GM12892 (cell line): Measurements from ENCODE around the gene NKRF.

Experiments used
- DNase-seq: peaks from one replicate; pipeline ENCODE4 v3.0.0; 2011; ENCODE audit not compliant: insufficient read length
- FAIRE-seq: peaks from 2 replicates; lab custom pipeline; 2011; peaks lifted over from hg19 to GRCh38; lab: Jason Lieb, UNC
- POLR2A ChIP-seq: IDR thresholded peaks from 2 replicates; pipeline ENCODE4 v1.6.1; 2011; ENCODE audit warnings: low read depth, low read length, control low read depth
- POLR2AphosphoS5 ChIP-seq: IDR thresholded peaks from 2 replicates; pipeline ENCODE4 v1.6.1; 2011; ENCODE audit warnings: low read depth, low read length, control low read depth
- TAF1 ChIP-seq: IDR thresholded peaks from 2 replicates; pipeline ENCODE4 v1.6.1; 2011; ENCODE audit warnings: low read depth, mild to moderate bottlenecking, control low read depth, low read length, borderline replicate concordance

The NKRF gene

DNA sequence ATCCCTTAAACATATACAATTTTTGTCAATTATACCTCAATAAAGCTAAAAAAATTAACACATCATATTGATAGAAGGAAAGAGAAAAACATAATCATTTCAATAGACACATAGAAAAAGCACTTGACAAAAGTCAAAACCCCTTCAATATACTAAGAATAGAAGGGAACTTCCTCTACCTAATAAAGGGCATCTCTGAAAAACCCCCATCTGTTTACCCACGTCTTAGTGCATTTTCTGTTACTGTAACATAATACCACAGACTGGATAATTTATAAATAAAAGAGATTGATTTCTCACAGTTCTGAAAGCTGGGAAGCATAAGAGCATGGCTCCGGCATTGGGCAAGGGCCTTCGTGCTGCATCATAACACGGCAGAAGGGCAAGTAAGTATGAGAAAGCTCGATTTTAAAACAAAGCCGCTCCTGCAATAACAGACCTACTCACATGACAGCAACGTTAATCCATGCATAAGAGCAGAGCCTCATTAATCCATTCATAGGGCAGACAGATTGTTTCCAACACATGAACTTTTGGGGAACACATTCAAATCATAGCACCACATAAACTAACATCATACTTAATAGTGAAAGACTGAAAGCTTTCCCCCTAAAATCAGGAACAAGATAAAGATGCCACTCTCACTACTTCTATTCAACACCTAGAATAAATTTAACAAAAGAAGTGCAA lies 56.8 kb downstream of the NKRF start:
- FAIRE-seq (peak; percentile 80), DNase-seq (no peak)
- TF ChIP-seq TAF1: no peak
- TF ChIP-seq POLR2A: no peak
- TF ChIP-seq POLR2AphosphoS5: no peak

DNA sequence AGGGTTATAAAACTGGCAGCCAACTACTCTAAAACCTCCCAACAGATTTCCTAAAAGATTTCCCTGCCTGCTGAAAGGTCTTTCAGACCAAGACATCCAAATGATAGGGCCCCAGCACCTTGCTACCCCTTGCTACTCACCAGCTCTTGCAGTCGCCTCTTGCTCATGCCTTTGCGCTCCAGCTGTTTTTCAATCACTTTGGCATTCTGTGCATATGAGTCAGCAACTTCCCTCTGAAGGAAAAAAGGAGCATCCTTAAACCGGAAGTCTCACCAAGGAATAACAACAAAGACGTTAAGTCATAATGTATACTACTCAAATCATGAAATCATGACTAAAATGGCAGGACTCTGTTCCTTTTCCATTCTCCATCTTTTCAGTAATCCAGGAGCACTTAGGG lies 65.0 kb downstream of the NKRF start:
- no peak for TF ChIP-seq POLR2A
- TF ChIP-seq TAF1: no peak
- no peak for TF ChIP-seq POLR2AphosphoS5
- FAIRE-seq: no peak
- DNase-seq: no peak

DNA sequence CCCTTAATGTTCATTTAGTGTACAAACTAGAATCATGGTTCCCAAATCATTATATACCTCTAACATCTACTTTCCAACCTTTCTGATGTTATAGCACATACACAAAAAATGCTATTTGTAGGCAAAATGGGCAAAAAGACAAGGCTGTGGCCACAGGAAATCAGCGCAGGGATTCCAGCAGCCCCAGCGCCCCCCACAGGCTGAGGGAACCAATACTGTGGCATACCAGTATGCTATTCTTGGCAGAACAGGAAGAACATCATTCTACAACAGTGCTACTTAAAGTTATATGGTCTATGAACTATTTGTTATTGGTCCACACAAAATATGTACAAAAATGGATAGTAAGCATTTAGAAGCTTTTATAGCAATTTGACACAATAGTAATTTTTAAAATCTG lies 66.4 kb downstream of the NKRF start:
- DNase-seq: no peak
- FAIRE-seq: peak; percentile 70
- no peak for TF ChIP-seq POLR2AphosphoS5
- no peak for TF ChIP-seq TAF1
- TF ChIP-seq POLR2A: no peak
